Measurements from ENCODE around the gene GOLGA2.

DNA sequence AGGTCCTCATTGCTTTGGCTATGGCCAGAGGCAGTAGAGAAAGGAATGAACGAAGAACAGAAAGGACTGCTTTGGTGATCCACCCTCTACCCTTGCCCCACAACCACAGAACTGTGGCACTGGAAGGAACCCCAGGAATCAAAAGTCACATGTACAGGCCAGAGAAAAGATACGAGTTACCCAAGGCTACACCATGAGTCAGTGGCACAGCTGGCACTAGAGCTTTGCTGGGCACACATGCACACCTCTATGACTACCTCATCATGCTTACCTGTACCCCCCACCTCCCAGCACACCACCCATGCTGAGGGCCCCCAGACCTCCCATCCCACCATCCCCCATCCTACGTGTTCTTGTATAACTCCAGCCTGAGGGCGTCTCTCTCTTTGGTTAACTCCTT is 13.1 kb downstream of the GOLGA2 start:
- TF ChIP-seq, protein P1, sequence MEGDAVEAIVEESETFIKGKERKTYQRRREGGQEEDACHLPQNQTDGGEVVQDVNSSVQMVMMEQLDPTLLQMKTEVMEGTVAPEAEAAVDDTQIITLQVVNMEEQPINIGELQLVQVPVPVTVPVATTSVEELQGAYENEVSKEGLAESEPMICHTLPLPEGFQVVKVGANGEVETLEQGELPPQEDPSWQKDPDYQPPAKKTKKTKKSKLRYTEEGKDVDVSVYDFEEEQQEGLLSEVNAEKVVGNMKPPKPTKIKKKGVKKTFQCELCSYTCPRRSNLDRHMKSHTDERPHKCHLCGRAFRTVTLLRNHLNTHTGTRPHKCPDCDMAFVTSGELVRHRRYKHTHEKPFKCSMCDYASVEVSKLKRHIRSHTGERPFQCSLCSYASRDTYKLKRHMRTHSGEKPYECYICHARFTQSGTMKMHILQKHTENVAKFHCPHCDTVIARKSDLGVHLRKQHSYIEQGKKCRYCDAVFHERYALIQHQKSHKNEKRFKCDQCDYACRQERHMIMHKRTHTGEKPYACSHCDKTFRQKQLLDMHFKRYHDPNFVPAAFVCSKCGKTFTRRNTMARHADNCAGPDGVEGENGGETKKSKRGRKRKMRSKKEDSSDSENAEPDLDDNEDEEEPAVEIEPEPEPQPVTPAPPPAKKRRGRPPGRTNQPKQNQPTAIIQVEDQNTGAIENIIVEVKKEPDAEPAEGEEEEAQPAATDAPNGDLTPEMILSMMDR (IDR thresholded peaks at IDR 0.05) = no peak
- TF ChIP-seq EZH2 (IDR thresholded peaks at IDR 0.05) (no peak), EZH2phosphoT487 (IDR thresholded peaks at IDR 0.05) (no peak)

Measured in neural progenitor cell (in vitro differentiated cells).